Skeletal muscle satellite cell (primary cell): ENCODE measurements around the gene TMEM270.
A peak's percentile ranks its signal among the peaks of the same experiment; 100 is the strongest.
"Not testable (repeated sequence)": the region's sequence is repeated elsewhere in the genome, so short reads cannot be mapped to it uniquely, and the experiment has no call there.

Experiments
- H3K27me3 ChIP-seq: 2 replicates; pipeline ENCODE4 v1.7.0; 2013; ENCODE audit warnings: low read length; ENCODE audit not compliant: control insufficient read depth, insufficient read depth
- H3K36me3 ChIP-seq: 2 replicates; pipeline ENCODE4 v1.7.0; 2013; ENCODE audit warnings: mild to moderate bottlenecking, control low read depth, low read length; ENCODE audit not compliant: insufficient read depth
- H3K4me1 ChIP-seq: 2 replicates; pipeline ENCODE4 v1.7.0; 2013; ENCODE audit warnings: low read length; ENCODE audit not compliant: control insufficient read depth, insufficient read depth
- H3K4me2 ChIP-seq: 2 replicates; pipeline ENCODE4 v1.7.0; 2013; ENCODE audit warnings: mild to moderate bottlenecking, low read length
- H3K4me3 ChIP-seq: 2 replicates; pipeline ENCODE4 v1.7.0; 2013; ENCODE audit warnings: low read length
- H3K9ac ChIP-seq: 2 replicates; pipeline ENCODE4 v1.7.0; 2013; ENCODE audit warnings: mild to moderate bottlenecking, low read depth, low read length, moderate library complexity
- H3K9me3 ChIP-seq: replicated peaks from 2 replicates; pipeline ENCODE4 v1.7.0; 2013; ENCODE audit warnings: mild to moderate bottlenecking, control low read depth, low read length

The TMEM270 gene

GRCh38 chr7:73884867-73885422, 24.0 kb downstream of the TMEM270 start:
- Histone ChIP-seq H3K4me1 (peaks cover 21% of the 10 kb centered on the region), H3K27me3 (peaks cover 19% of the 10 kb centered on the region)
- H3K9me3 ChIP-seq, H3K4me2 ChIP-seq, H3K36me3 ChIP-seq, H3K4me3 ChIP-seq, H3K9ac ChIP-seq: not testable (repeated sequence)

- peaks cover 14% of the 10 kb centered on the region for H3K27me3 ChIP-seq
- no peak overlapping the region for H3K9ac ChIP-seq
- H3K9me3 ChIP-seq = no peaks in the 10 kb centered on the region
- H3K4me2 ChIP-seq = no peak overlapping the region
- no peak overlapping the region for H3K4me3 ChIP-seq
- H3K36me3 ChIP-seq = no peaks in the 10 kb centered on the region
- H3K4me1 ChIP-seq = peaks cover 15% of the 10 kb centered on the region
Observed at GRCh38 chr7:73885433-73885974, 24.5 kb downstream of the TMEM270 start.

DNA sequence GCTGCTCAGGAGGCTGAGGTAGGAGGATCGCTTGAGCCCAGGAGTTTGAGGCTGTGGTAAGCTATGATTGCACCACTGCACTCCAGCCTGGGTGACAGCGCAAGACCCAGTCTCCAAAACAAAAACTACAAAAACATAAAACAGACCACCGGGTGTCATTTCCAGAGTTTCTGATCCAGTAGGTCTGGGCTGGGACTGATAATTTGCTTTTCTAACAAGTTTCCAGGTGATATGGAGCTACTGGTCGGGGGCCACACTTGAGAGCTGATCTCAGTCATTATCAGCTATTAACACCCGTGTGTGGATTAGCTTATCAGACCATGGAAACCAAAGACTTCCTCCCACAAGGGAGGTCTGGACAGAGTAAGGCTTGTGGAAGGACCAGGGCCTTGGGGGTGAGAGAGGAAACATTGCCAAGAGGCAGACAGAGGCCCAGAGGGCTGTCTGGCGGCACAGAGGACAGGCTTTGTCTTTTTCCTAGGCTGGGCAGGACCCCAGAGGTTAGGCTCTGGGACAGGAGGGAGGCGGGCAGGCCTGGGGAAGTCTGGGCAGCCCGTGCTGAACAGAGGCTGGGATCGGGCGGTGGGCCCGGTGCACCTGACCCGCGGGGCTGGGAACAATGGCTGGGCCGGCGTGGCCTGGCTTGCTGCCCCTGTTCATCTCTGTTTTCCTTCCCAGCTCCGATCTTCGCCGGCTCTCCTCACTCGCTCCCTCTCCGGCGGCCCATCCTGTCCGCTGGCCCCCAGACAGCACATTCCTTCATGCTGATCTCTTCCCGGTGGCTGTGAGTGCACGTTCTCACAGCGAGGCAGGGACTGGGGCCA, 25.2 kb downstream of the TMEM270 start:
- Histone ChIP-seq H3K4me1 (peaks cover 11% of the 10 kb centered on the region), H3K36me3 (no peaks in the 10 kb centered on the region), H3K9me3 (no peaks in the 10 kb centered on the region), H3K27me3 (peaks cover 9% of the 10 kb centered on the region), H3K4me2 (peak overlapping the region; percentile 66), H3K4me3 (no peak overlapping the region), H3K9ac (peak overlapping the region; percentile 69)

DNA sequence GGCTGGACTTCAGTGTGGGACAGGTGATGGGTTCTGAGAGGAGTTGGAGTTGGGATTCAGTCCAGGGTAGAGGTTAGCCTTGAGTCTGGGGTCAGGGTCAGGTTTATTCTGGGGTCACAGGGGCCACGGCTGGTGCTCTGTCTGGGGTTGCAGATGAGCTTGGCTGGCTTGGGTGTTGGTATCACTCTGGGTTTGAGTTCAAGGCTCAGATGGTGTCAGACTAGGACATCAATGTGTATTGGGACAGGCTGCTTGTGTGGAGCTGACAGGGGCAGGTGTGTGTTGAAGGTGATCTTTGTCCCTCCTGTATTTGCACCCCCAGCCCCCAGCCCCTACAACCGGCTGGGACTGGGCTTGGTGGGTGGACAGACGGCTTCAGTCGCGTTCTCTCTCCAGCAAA, 26.8 kb downstream of the TMEM270 start:
- Histone ChIP-seq H3K4me1 (peaks cover 25% of the 10 kb centered on the region), H3K4me3 (no peak overlapping the region), H3K4me2 (no peak overlapping the region)

GRCh38 chr7:73888959-73889358, 28.0 kb downstream of the TMEM270 start:
- no peak overlapping the region for H3K9ac ChIP-seq
- peaks cover 37% of the 10 kb centered on the region for H3K4me1 ChIP-seq
- H3K4me2 ChIP-seq = no peak overlapping the region
- no peaks in the 10 kb centered on the region for H3K36me3 ChIP-seq
- H3K27me3 ChIP-seq = no peaks in the 10 kb centered on the region
- H3K9me3 ChIP-seq = no peaks in the 10 kb centered on the region
- H3K4me3 ChIP-seq = no peak overlapping the region

More for the DNA sequence above, 26.8 kb downstream of the TMEM270 start:
- no peaks in the 10 kb centered on the region for H3K9me3 ChIP-seq
- H3K36me3 ChIP-seq = no peaks in the 10 kb centered on the region
- no peak overlapping the region for H3K9ac ChIP-seq
- H3K27me3 ChIP-seq = no peaks in the 10 kb centered on the region

- H3K4me1 ChIP-seq = peaks cover 53% of the 10 kb centered on the region
- H3K36me3 ChIP-seq = no peaks in the 10 kb centered on the region
- H3K27me3 ChIP-seq = no peaks in the 10 kb centered on the region
- H3K4me3 ChIP-seq = no peak overlapping the region
- no peaks in the 10 kb centered on the region for H3K9me3 ChIP-seq
- H3K9ac ChIP-seq = no peak overlapping the region
- H3K4me2 ChIP-seq = no peak overlapping the region
Observed at GRCh38 chr7:73890555-73891147, 29.7 kb downstream of the TMEM270 start.

GRCh38 chr7:73891178-73891885, 30.4 kb downstream of the TMEM270 start:
- Histone ChIP-seq H3K4me1 (peaks cover 57% of the 10 kb centered on the region), H3K9me3 (no peaks in the 10 kb centered on the region), H3K36me3 (no peaks in the 10 kb centered on the region), H3K9ac (peak overlapping the region; percentile 14), H3K27me3 (no peaks in the 10 kb centered on the region), H3K4me3 (no peak overlapping the region), H3K4me2 (no peak overlapping the region)

- Histone ChIP-seq H3K4me3 (no peak overlapping the region), H3K9ac (peak overlapping the region; percentile 82), H3K9me3 (no peaks in the 10 kb centered on the region), H3K4me2 (no peak overlapping the region), H3K4me1 (peaks cover 57% of the 10 kb centered on the region), H3K36me3 (no peaks in the 10 kb centered on the region), H3K27me3 (no peaks in the 10 kb centered on the region)
Observed at GRCh38 chr7:73892003-73892999, 31.3 kb downstream of the TMEM270 start.

- no peaks in the 10 kb centered on the region for H3K27me3 ChIP-seq
- H3K36me3 ChIP-seq = no peaks in the 10 kb centered on the region
- H3K9ac ChIP-seq = peak overlapping the region; percentile 82
- peaks cover 57% of the 10 kb centered on the region for H3K4me1 ChIP-seq
- H3K4me3 ChIP-seq = no peak overlapping the region
- H3K9me3 ChIP-seq = no peaks in the 10 kb centered on the region
- H3K4me2 ChIP-seq = peak overlapping the region; percentile 70
Observed at GRCh38 chr7:73893342-73894101, 32.6 kb downstream of the TMEM270 start.

GRCh38 chr7:73894166-73894565, 33.2 kb downstream of the TMEM270 start:
- H3K9ac ChIP-seq = peak overlapping the region; percentile 82
- H3K4me1 ChIP-seq = peaks cover 60% of the 10 kb centered on the region
- peak overlapping the region; percentile 43 for H3K4me3 ChIP-seq
- no peaks in the 10 kb centered on the region for H3K9me3 ChIP-seq
- no peaks in the 10 kb centered on the region for H3K36me3 ChIP-seq
- H3K4me2 ChIP-seq = peak overlapping the region; percentile 70
- no peaks in the 10 kb centered on the region for H3K27me3 ChIP-seq
